GM18508 (cell line): ENCODE measurements around the gene ZNFX1.
"Not testable (repeated sequence)": the region's sequence is repeated elsewhere in the genome, so short reads cannot be mapped to it uniquely, and the experiment has no call there.

Experiments
- ATAC-seq: cut with Tn5 transposase; IDR thresholded peaks from one replicate; pipeline ENCODE4 v1.9.1; 2021; ENCODE audit warnings: moderate number of reproducible peaks; ENCODE audit not compliant: insufficient read depth, unreplicated experiment

Gene ZNFX1

GRCh38 chr20:49219091-49219923 is 58.5 kb downstream of the ZNFX1 start, which contains the start of gene DDX27:
DDX27 (plus strand) TSS chr20:49219416; CDS start chr20:49219449, 33 bp downstream.
- peak; percentile 52 for ATAC-seq

- not testable (repeated sequence) for ATAC-seq
These were observed 59.1 kb downstream of the ZNFX1 start for GRCh38 chr20:49218739-49219090.

- no peak for ATAC-seq
These were observed 60.8 kb downstream of the ZNFX1 start for GRCh38 chr20:49216991-49217578.

DNA sequence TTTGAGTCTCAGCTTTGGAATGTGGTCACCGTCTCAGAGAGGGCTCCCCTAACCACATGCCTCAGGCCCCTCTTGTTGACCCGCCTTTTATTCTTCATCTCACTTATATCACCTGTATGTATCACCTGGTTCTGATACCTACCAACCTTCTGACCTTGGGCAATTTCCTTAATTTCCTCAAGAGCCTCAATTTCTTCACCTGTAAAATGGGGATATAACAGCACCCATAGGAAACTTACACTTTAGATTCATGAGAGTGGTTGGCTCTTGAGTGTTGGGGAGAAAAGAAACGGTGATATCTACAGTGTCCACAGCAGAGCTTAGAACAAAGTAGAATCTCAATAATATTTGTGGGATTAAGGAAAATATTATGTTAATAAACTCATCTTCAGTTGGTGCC is 62.6 kb downstream of the ZNFX1 start:
- no peak for ATAC-seq

DNA sequence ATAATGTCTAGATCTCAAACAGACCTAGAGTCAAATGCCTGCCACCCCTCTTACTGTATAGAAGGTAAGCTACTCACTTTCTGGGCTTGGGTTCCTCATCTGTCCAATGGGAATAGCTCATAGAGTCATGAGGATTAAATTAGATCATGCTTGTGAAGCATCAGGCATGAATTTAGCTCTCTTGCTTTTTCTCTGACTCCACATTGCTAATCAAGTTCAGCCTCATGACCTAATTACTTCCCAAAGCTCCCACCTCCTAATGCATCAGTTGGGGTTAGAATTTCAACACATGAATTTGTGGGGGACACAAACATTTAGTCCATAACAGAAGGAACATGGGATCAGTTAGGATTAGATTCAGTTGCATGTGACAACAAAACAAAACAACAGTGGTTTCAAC is 63.3 kb downstream of the ZNFX1 start:
- no peak for ATAC-seq

DNA sequence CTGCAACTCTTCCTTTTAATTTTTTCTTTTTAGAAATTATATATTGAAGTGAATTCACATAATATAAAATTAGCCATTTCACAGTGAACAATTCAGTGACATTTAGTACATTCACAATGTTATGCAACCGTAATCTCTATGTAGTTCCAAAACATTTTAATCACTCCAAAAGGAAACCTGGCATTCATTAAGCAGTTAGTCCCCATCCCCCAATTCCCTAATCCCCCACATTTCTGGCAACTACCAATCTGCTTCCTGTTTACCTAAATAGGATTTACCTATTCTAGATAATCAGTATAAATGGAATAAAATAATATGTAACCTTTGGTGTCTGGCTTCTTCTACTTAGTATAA is 67.1 kb downstream of the ZNFX1 start:
- no peak for ATAC-seq

DNA sequence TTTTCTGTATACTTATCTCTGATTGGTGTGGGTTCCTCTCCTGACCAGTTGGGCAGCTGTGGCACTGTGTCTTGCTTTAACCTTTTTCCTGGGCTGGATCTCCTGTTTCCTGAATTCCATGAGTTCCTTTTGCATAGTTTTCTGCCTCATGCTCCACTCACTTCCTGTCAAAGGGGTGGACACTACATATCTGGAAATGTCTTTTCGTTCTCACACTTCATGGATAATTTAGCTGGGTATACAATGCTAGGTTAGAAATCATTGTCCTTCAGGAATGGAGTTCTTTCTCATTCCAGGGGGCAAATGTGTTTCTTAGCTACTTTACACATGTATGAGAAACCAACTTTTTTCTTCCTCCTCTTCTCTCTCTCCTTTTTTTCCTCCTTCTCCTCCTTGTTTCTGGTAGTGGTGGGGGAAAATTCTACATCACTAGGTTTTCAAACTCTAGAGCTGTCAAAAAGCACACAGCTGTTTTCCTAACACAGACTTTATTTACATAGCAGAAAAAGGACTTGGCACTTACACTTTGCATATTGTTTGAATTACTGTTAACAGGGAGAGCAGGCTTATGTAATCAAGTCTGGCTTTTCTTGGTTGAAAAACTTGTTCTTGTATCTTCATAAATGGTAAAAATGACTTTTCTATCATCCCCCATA is 67.6 kb downstream of the ZNFX1 start:
- ATAC-seq = no peak

GRCh38 chr20:49207076-49207475 is 70.8 kb downstream of the ZNFX1 start:
- no peak for ATAC-seq

DNA sequence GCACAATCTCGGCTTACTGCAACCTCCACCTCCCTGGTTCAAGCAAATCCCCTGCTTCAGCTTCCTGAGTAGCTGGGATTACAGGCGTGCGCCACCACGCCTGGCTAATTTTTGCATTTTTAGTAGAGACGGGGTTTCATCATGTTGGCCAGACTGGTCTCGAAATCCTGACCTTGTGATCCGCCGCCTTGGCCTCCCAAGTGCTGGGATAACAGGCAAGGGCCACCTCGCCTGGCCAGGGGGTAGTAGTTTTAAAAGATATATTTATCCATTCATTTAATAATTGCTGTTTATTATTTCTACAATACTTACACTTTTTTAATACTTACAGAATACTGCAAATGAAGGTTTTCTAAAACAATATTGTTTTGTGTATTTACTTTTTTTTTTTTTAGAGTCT is 74.1 kb downstream of the ZNFX1 start:
- ATAC-seq = no peak

DNA sequence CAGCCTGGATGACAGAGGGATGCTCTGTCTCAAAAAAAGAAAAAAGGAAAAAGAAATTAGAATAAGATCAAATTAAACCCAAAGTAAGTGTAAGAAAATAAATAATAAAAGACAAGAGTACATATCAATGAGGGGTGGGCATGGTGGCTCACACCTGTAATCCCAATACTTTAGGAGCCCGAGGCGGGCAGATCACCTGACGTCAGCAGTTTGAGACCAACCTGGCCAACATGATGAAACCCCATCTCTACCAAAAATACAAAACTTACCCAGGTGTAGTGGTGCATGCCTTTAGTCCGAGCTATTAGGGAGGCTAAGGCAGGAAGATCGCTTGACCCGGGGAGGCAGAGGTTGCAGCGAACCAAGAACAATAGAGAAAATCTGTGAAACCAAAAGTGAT is 74.8 kb downstream of the ZNFX1 start:
- no peak for ATAC-seq

- ATAC-seq = no peak
These were observed 78.0 kb downstream of the ZNFX1 start for GRCh38 chr20:49199729-49200293.

DNA sequence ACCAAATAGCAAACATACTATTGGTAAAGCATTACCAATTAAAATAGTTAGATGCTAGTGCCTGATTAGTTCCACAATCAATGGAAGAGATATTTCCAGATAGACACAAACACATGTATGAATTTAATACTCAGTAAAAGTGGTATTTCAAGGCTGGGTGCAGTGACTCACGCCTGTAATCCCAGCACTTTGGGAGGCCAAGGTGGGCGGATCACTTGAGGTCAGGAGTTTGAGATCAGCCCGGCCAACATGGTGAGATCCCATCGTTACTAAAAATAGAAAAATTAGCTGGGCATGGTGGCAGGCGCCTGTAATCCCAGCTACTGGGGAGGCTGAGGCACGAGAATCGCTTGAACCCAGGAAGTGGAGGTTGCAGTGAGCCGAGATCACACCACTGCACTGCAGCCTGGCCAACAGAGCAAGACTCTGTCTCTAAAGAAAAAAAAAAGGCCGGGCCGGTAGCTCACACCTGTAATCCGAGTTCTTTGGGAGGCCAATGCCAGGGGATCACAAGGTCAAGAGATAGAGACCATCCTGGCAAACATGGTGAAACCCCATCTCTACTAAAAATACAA is 84.8 kb downstream of the ZNFX1 start:
- ATAC-seq = not testable (repeated sequence)
